GM23338 (cell line): ENCODE data around the gene STXBP5L. TPM values are rescaled to one million over a fixed set of nuclear protein-coding genes. Genes with fewer than 3 reads are reported as not detected.

ENCODE experiments used
- ATAC-seq: fragments of 200-7000 bp; cut with Tn5 transposase; 3 replicates; pipeline ENCODE4 v1.9.1; 2020
- DNase-seq: peaks from one replicate; pipeline ENCODE4 v3.0.0-alpha.2; 2015; ENCODE audit warnings: low spot score
- H2AFZ ChIP-seq: fragments of 200-600 bp; sonication (generic); 2 replicates; pipeline ENCODE4 v1.8.0; 2016; ENCODE audit warnings: antibody characterized with exemption, mild to moderate bottlenecking, moderate library complexity
- H3F3A ChIP-seq: fragments of 200-600 bp; sonication (generic); replicated peaks from 2 replicates; pipeline ENCODE4 v1.8.0; 2017; ENCODE audit warnings: antibody characterized with exemption, mixed run types, low read depth
- H3K27ac ChIP-seq: fragments of 200-600 bp; sonication (generic); 2 replicates; pipeline ENCODE4 v1.6.1; 2016; ENCODE audit warnings: low read depth
- H3K27me3 ChIP-seq: fragments of 200-600 bp; sonication (generic); 2 replicates; pipeline ENCODE4 v1.8.0; 2016; ENCODE audit warnings: mild to moderate bottlenecking, mixed run types, moderate library complexity; ENCODE audit not compliant: insufficient read depth
- H3K36me3 ChIP-seq: fragments of 200-600 bp; sonication (generic); 2 replicates; pipeline ENCODE4 v1.8.0; 2016; ENCODE audit warnings: mild to moderate bottlenecking; ENCODE audit not compliant: insufficient read depth
- H3K4me1 ChIP-seq: fragments of 200-600 bp; sonication (generic); 2 replicates; pipeline ENCODE4 v1.8.0; 2016; ENCODE audit warnings: mild to moderate bottlenecking, moderate library complexity; ENCODE audit not compliant: insufficient read depth
- H3K4me2 ChIP-seq: fragments of 200-600 bp; sonication (generic); 2 replicates; pipeline ENCODE4 v1.7.1; 2017; ENCODE audit warnings: mixed run types
- H3K4me3 ChIP-seq: fragments of 200-600 bp; sonication (generic); 2 replicates; pipeline ENCODE4 v1.6.1; 2016; ENCODE audit warnings: mixed run types
- H3K79me2 ChIP-seq: fragments of 200-600 bp; sonication (generic); replicated peaks from 2 replicates; pipeline ENCODE4 v1.8.0; 2017; ENCODE audit warnings: mild to moderate bottlenecking; ENCODE audit not compliant: insufficient read depth
- H3K9me2 ChIP-seq: fragments of 200-600 bp; sonication (generic); 2 replicates; pipeline ENCODE4 v1.8.0; 2017; ENCODE audit not compliant: insufficient read depth
- H4K20me1 ChIP-seq: fragments of 200-600 bp; sonication (generic); replicated peaks from 2 replicates; pipeline ENCODE4 v1.8.0; 2017; ENCODE audit warnings: mild to moderate bottlenecking; ENCODE audit not compliant: insufficient read depth
- H3K27ac Mint-ChIP-seq: 2 replicates; pipeline ENCODE4 v1.8.0; 2020; ENCODE audit warnings: inconsistent platforms, mild to moderate bottlenecking, moderate library complexity, mixed read lengths
- H3K27me3 Mint-ChIP-seq: 3 replicates; pipeline ENCODE4 v1.8.0; 2022; ENCODE audit warnings: low read depth, mild to moderate bottlenecking, moderate library complexity, mixed read lengths, inconsistent platforms; ENCODE audit not compliant: insufficient read depth, poor library complexity
- H3K36me3 Mint-ChIP-seq: 3 replicates; pipeline ENCODE4 v1.8.0; 2021; ENCODE audit warnings: low read depth, mild to moderate bottlenecking, inconsistent platforms, moderate library complexity, mixed read lengths
- H3K4me1 Mint-ChIP-seq: 3 replicates; pipeline ENCODE4 v1.8.0; 2020; ENCODE audit warnings: mild to moderate bottlenecking, inconsistent platforms, mixed read lengths
- H3K4me3 Mint-ChIP-seq: 3 replicates; pipeline ENCODE4 v1.8.0; 2021; ENCODE audit warnings: moderate library complexity, mild to moderate bottlenecking, inconsistent platforms, mixed read lengths
- H3K9me3 Mint-ChIP-seq: 3 replicates; pipeline ENCODE4 v1.8.0; 2020; ENCODE audit warnings: moderate library complexity, mild to moderate bottlenecking, inconsistent platforms, mixed read lengths
- EZH2phosphoT487 ChIP-seq: fragments of 200-600 bp; sonication (generic); IDR thresholded peaks from one replicate; pipeline ENCODE4 v1.8.1; 2018; ENCODE audit warnings: antibody characterized with exemption; ENCODE audit not compliant: unreplicated experiment
- NANOG ChIP-seq: IDR thresholded peaks from 2 replicates; pipeline ENCODE4 v1.6.1; 2016; ENCODE audit warnings: antibody characterized with exemption, borderline replicate concordance
- POLR2AphosphoS5 ChIP-seq: IDR thresholded peaks from 2 replicates; pipeline ENCODE4 v1.6.1; 2016; ENCODE audit warnings: antibody characterized with exemption, low read depth
- ZNF114 ChIP-seq: fragments of 250-450 bp; sonication (Bioruptor Pico); IDR thresholded peaks from 2 replicates; pipeline ENCODE4 v1.5.0; 2020; ENCODE audit warnings: mild to moderate bottlenecking, moderate library complexity
- ZNF331 ChIP-seq: fragments of 250-450 bp; sonication (Bioruptor Pico); IDR thresholded peaks from 2 replicates; pipeline ENCODE4 v1.5.0; 2020; ENCODE audit warnings: low read depth, mild to moderate bottlenecking, moderate library complexity
- polyA plus RNA-seq: library from polyadenylated mRNA; unstranded; fragments of >200 nt; fragmentation: Nextera tagmentation; extraction: Ambion mirVana; gene quantifications from 2 replicates; pipeline ENCODE4 v1.2.1, GENCODE V29; 2016
- total RNA-seq: library from RNA; depleted of rRNA; stranded (reverse); fragments of >200 nt; shearing (Covaris generic); gene quantifications from 2 replicates; pipeline ENCODE4 v1.2.3, GENCODE V29; 2014
- TF ChIP-seq, protein P1 (sequence below): IDR thresholded peaks from 2 replicates; pipeline ENCODE4 v1.6.1; 2016; ENCODE audit warnings: antibody characterized with exemption
- TF ChIP-seq, protein P2 (sequence below), 2 experiments: fragments of 200-600 bp in 1 of 2; sonication (generic) in 1 of 2; conservative IDR thresholded peaks; 2 replicates each; pipeline versions ENCODE4 v1.5.1 to v1.6.1; 2016 to 2017; ENCODE audit warnings: antibody characterized with exemption in 2 of 2, low read depth in 2 of 2, mild to moderate bottlenecking in 2 of 2, moderate library complexity in 1 of 2
- TF ChIP-seq, protein P3 (sequence below): fragments of 250-450 bp; sonication (Bioruptor Pico); IDR thresholded peaks from 2 replicates; pipeline ENCODE4 v1.5.0; 2020; ENCODE audit warnings: mild to moderate bottlenecking, moderate library complexity

STXBP5L gene
- total and polyA plus RNA-seq, 2 experiments from 2014 or later, result 4.2 to 6.0 TPM

DNA sequence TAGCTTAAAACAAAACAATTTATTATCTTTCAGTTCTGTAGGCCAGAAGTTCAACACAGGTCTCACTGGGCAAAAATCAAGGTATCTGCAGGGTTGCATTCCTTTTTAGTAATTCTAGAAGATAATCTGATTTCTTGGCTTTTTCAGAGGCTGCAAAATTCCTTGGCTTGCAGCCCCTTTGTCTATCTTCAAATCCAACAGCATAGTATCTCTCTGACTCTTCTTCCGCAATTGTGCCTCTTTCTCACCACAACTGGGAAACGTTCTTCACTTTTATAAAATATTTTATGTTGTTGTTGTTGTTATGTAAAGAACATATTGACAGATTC is 218.7 kb downstream of the STXBP5L start:
- H3K36me3 Mint-ChIP-seq, result no peaks in the 10 kb centered on the region
- H3K4me3 ChIP-seq, result no peak overlapping the region
- H3K4me3 Mint-ChIP-seq, result no peak overlapping the region

DNA sequence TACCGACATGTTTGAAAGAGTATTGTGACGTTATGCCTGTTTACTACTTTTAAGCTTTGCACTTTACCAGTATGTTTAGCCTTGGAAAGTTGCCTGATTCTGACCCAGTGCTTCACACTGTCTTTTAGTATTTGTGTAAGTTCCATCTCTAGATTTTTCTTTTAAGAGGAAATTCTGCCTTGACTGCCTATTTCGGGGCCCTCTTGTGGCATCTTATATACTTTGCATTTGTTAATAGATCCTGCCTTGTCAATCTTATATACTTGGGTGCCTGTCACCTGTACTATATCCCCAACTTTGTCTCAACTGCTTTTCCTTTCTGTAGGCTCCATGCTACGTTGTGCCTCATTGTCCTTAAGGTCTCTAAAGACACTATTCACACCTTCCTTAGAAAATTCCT is 244.6 kb downstream of the STXBP5L start:
- H3K4me1 Mint-ChIP-seq, result peaks cover 31% of the 10 kb centered on the region

More for the DNA sequence above, 218.7 kb downstream of the STXBP5L start:
- H3K9me3 Mint-ChIP-seq, result no peaks in the 10 kb centered on the region
- no peaks in the 10 kb centered on the region for H3K4me1 ChIP-seq
- no peak overlapping the region for H3K4me2 ChIP-seq
- no peaks in the 10 kb centered on the region for H3K9me2 ChIP-seq
- H3K27ac ChIP-seq, result no peak overlapping the region
- peaks cover 3% of the 10 kb centered on the region; the same call in 1 of the 3 replicates for H3K4me1 Mint-ChIP-seq
- no peaks in the 10 kb centered on the region for H3K27me3 ChIP-seq
- no peak for ATAC-seq
- H3K27ac Mint-ChIP-seq, result no peak overlapping the region
- TF ChIP-seq NANOG (no peak), ZNF331 (CRISPR knock-in tag) (no peak), POLR2AphosphoS5 (no peak), EZH2phosphoT487 (no peak), ZNF114 (CRISPR knock-in tag) (no peak)
- TF ChIP-seq, protein P1, sequence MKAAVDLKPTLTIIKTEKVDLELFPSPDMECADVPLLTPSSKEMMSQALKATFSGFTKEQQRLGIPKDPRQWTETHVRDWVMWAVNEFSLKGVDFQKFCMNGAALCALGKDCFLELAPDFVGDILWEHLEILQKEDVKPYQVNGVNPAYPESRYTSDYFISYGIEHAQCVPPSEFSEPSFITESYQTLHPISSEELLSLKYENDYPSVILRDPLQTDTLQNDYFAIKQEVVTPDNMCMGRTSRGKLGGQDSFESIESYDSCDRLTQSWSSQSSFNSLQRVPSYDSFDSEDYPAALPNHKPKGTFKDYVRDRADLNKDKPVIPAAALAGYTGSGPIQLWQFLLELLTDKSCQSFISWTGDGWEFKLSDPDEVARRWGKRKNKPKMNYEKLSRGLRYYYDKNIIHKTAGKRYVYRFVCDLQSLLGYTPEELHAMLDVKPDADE, result no peak
- TF ChIP-seq, protein P2, sequence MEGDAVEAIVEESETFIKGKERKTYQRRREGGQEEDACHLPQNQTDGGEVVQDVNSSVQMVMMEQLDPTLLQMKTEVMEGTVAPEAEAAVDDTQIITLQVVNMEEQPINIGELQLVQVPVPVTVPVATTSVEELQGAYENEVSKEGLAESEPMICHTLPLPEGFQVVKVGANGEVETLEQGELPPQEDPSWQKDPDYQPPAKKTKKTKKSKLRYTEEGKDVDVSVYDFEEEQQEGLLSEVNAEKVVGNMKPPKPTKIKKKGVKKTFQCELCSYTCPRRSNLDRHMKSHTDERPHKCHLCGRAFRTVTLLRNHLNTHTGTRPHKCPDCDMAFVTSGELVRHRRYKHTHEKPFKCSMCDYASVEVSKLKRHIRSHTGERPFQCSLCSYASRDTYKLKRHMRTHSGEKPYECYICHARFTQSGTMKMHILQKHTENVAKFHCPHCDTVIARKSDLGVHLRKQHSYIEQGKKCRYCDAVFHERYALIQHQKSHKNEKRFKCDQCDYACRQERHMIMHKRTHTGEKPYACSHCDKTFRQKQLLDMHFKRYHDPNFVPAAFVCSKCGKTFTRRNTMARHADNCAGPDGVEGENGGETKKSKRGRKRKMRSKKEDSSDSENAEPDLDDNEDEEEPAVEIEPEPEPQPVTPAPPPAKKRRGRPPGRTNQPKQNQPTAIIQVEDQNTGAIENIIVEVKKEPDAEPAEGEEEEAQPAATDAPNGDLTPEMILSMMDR (conservative IDR thresholded peaks at IDR 0.05; ENCODE audit: low read depth in 2 of 2), result no peak
- no peaks in the 10 kb centered on the region for H3K79me2 ChIP-seq
- no peak for DNase-seq
- no peaks in the 10 kb centered on the region for H3F3A ChIP-seq
- H2AFZ ChIP-seq, result no peak overlapping the region
- H4K20me1 ChIP-seq, result no peaks in the 10 kb centered on the region
- H3K36me3 ChIP-seq, result no peaks in the 10 kb centered on the region
- H3K27me3 Mint-ChIP-seq, result no peaks in the 10 kb centered on the region

More for the DNA sequence above, 244.6 kb downstream of the STXBP5L start:
- Mint-ChIP-seq H3K27me3 (no peaks in the 10 kb centered on the region), H3K9me3 (no peaks in the 10 kb centered on the region), H3K4me3 (no peak overlapping the region), H3K27ac (peak overlapping the region; percentile 30; the same call in 1 of the 2 replicates), H3K36me3 (peaks cover 9% of the 10 kb centered on the region)
- H2AFZ ChIP-seq, result no peak overlapping the region
- H3K36me3 ChIP-seq, result no peaks in the 10 kb centered on the region
- H3K9me2 ChIP-seq, result no peaks in the 10 kb centered on the region
- DNase-seq (peak; percentile 36), ATAC-seq (peak; percentile 66)
- H3K27ac ChIP-seq, result no peak overlapping the region
- no peak overlapping the region for H3K4me2 ChIP-seq
- H3K27me3 ChIP-seq, result no peaks in the 10 kb centered on the region
- TF ChIP-seq, protein P2 (conservative IDR thresholded peaks at IDR 0.05; ENCODE audit: low read depth in 2 of 2), result peak; percentile 26 to 44; a peak in 3 of 4 replicates
- TF ChIP-seq, protein P3, sequence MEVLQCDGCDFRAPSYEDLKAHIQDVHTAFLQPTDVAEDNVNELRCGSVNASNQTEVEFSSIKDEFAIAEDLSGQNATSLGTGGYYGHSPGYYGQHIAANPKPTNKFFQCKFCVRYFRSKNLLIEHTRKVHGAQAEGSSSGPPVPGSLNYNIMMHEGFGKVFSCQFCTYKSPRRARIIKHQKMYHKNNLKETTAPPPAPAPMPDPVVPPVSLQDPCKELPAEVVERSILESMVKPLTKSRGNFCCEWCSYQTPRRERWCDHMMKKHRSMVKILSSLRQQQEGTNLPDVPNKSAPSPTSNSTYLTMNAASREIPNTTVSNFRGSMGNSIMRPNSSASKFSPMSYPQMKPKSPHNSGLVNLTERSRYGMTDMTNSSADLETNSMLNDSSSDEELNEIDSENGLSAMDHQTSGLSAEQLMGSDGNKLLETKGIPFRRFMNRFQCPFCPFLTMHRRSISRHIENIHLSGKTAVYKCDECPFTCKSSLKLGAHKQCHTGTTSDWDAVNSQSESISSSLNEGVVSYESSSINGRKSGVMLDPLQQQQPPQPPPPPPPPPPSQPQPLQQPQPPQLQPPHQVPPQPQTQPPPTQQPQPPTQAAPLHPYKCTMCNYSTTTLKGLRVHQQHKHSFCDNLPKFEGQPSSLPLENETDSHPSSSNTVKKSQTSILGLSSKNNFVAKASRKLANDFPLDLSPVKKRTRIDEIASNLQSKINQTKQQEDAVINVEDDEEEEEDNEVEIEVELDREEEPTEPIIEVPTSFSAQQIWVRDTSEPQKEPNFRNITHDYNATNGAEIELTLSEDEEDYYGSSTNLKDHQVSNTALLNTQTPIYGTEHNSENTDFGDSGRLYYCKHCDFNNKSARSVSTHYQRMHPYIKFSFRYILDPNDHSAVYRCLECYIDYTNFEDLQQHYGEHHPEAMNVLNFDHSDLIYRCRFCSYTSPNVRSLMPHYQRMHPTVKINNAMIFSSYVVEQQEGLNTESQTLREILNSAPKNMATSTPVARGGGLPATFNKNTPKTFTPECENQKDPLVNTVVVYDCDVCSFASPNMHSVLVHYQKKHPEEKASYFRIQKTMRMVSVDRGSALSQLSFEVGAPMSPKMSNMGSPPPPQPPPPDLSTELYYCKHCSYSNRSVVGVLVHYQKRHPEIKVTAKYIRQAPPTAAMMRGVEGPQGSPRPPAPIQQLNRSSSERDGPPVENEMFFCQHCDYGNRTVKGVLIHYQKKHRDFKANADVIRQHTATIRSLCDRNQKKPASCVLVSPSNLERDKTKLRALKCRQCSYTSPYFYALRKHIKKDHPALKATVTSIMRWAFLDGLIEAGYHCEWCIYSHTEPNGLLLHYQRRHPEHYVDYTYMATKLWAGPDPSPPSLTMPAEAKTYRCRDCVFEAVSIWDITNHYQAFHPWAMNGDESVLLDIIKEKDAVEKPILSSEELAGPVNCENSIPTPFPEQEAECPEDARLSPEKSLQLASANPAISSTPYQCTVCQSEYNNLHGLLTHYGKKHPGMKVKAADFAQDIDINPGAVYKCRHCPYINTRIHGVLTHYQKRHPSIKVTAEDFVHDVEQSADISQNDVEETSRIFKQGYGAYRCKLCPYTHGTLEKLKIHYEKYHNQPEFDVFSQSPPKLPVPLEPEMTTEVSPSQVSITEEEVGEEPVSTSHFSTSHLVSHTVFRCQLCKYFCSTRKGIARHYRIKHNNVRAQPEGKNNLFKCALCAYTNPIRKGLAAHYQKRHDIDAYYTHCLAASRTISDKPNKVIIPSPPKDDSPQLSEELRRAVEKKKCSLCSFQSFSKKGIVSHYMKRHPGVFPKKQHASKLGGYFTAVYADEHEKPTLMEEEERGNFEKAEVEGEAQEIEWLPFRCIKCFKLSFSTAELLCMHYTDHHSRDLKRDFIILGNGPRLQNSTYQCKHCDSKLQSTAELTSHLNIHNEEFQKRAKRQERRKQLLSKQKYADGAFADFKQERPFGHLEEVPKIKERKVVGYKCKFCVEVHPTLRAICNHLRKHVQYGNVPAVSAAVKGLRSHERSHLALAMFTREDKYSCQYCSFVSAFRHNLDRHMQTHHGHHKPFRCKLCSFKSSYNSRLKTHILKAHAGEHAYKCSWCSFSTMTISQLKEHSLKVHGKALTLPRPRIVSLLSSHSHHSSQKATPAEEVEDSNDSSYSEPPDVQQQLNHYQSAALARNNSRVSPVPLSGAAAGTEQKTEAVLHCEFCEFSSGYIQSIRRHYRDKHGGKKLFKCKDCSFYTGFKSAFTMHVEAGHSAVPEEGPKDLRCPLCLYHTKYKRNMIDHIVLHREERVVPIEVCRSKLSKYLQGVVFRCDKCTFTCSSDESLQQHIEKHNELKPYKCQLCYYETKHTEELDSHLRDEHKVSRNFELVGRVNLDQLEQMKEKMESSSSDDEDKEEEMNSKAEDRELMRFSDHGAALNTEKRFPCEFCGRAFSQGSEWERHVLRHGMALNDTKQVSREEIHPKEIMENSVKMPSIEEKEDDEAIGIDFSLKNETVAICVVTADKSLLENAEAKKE, result no peak
- H3F3A ChIP-seq, result no peaks in the 10 kb centered on the region
- no peak overlapping the region for H3K4me3 ChIP-seq
- no peaks in the 10 kb centered on the region for H3K79me2 ChIP-seq
- no peaks in the 10 kb centered on the region for H4K20me1 ChIP-seq
- H3K4me1 ChIP-seq, result peaks cover 30% of the 10 kb centered on the region
